H9 (cell line): ENCODE data around the gene CREB3L2. TPM values are rescaled to one million over a fixed set of nuclear protein-coding genes. Genes with fewer than 3 reads are reported as not detected.

Experiments used
- DNase-seq: peaks from one replicate; pipeline ENCODE4 v3.0.0-alpha.2; 2017
- H2AFZ ChIP-seq: one replicate; pipeline ENCODE4 v1.6.1; 2013; ENCODE audit warnings: mild to moderate bottlenecking, low read length, control low read depth, moderate library complexity
- H2AK5ac ChIP-seq: 2 replicates; pipeline ENCODE4 v1.6.1; 2013; ENCODE audit warnings: low read length, control low read depth, mixed read lengths; ENCODE audit not compliant: insufficient read length
- H2BK120ac ChIP-seq: one replicate; pipeline ENCODE4 v1.6.1; 2013; ENCODE audit warnings: low read depth, mild to moderate bottlenecking, low read length, control low read depth, inconsistent platforms; ENCODE audit not compliant: poor library complexity, severe bottlenecking
- H2BK12ac ChIP-seq: 2 replicates; pipeline ENCODE4 v1.6.1; 2013; ENCODE audit warnings: low read length, control low read depth, mixed read lengths, low read depth; ENCODE audit not compliant: insufficient read length
- H2BK15ac ChIP-seq: 2 replicates; pipeline ENCODE4 v1.6.1; 2013; ENCODE audit warnings: low read depth, low read length, control low read depth
- H2BK20ac ChIP-seq: one replicate; pipeline ENCODE4 v1.6.1; 2013; ENCODE audit warnings: low read depth, mild to moderate bottlenecking, low read length, control low read depth, inconsistent platforms; ENCODE audit not compliant: poor library complexity, severe bottlenecking
- H2BK5ac ChIP-seq: 2 replicates; pipeline ENCODE4 v1.6.1; 2013; ENCODE audit warnings: low read length, control low read depth, mixed read lengths; ENCODE audit not compliant: insufficient read length
- H3K14ac ChIP-seq: 2 replicates; pipeline ENCODE4 v1.6.1; 2013; ENCODE audit warnings: low read length, control low read depth; ENCODE audit not compliant: insufficient read depth
- H3K18ac ChIP-seq: 2 replicates; pipeline ENCODE4 v1.6.1; 2013; ENCODE audit warnings: low read depth, mild to moderate bottlenecking, mixed read lengths, low read length, control low read depth; ENCODE audit not compliant: insufficient read length
- H3K23ac ChIP-seq: 2 replicates; pipeline ENCODE4 v1.6.1; 2013; ENCODE audit warnings: low read length, control low read depth, mixed read lengths, low read depth; ENCODE audit not compliant: insufficient read length
- H3K23me2 ChIP-seq: 2 replicates; pipeline ENCODE4 v1.6.1; 2013; ENCODE audit warnings: low read depth, mild to moderate bottlenecking, mixed read lengths, low read length, control low read depth; ENCODE audit not compliant: insufficient read length, poor library complexity, severe bottlenecking
- H3K27ac ChIP-seq: 2 replicates; pipeline ENCODE4 v1.5.1; 2013; ENCODE audit warnings: low read length, control low read depth, mixed read lengths, low read depth; ENCODE audit not compliant: insufficient read length
- H3K27me3 ChIP-seq: 2 replicates; pipeline ENCODE4 v1.6.1; 2013; ENCODE audit warnings: low read length, control low read depth, inconsistent platforms; ENCODE audit not compliant: insufficient read depth
- H3K4ac ChIP-seq: 2 replicates; pipeline ENCODE4 v1.6.1; 2013; ENCODE audit warnings: low read depth, mild to moderate bottlenecking, control low read depth, inconsistent platforms, low read length, moderate library complexity
- H3K4me1 ChIP-seq: 2 replicates; pipeline ENCODE4 v1.6.1; 2013; ENCODE audit warnings: low read length, control low read depth, inconsistent platforms; ENCODE audit not compliant: insufficient read depth
- H3K4me2 ChIP-seq: 2 replicates; pipeline ENCODE4 v1.6.1; 2013; ENCODE audit warnings: low read length, control low read depth, mixed read lengths; ENCODE audit not compliant: insufficient read length, insufficient read depth
- H3K56ac ChIP-seq: 2 replicates; pipeline ENCODE4 v1.6.1; 2013; ENCODE audit warnings: low read depth, mild to moderate bottlenecking, mixed read lengths, low read length, control low read depth; ENCODE audit not compliant: insufficient read length
- H3K79me1 ChIP-seq: 2 replicates; pipeline ENCODE4 v1.6.1; 2013; ENCODE audit warnings: low read depth, mild to moderate bottlenecking, moderate library complexity, low read length, control low read depth, inconsistent platforms; ENCODE audit not compliant: insufficient read depth, poor library complexity, severe bottlenecking
- H3K79me2 ChIP-seq: 2 replicates; pipeline ENCODE4 v1.6.1; 2013; ENCODE audit warnings: low read length, control low read depth, inconsistent platforms; ENCODE audit not compliant: insufficient read depth
- H3K9ac ChIP-seq: 2 replicates; pipeline ENCODE4 v1.6.1; 2013; ENCODE audit warnings: low read length, control low read depth, mixed read lengths; ENCODE audit not compliant: insufficient read length; ENCODE audit errors: extremely low read depth
- H3K9me3 ChIP-seq: one replicate; pipeline ENCODE4 v1.6.1; 2013; ENCODE audit warnings: low read depth, low read length, inconsistent platforms; ENCODE audit not compliant: control insufficient read depth
- H3T11ph ChIP-seq: one replicate; pipeline ENCODE4 v1.6.1; 2013; ENCODE audit warnings: mild to moderate bottlenecking, low read length, control low read depth, inconsistent platforms
- H4K20me1 ChIP-seq: one replicate; pipeline ENCODE4 v1.6.1; 2013; ENCODE audit not compliant: control insufficient read depth, insufficient read length, insufficient read depth
- H4K5ac ChIP-seq: 2 replicates; pipeline ENCODE4 v1.6.1; 2013; ENCODE audit warnings: low read depth, mild to moderate bottlenecking, mixed read lengths, low read length, control low read depth; ENCODE audit not compliant: insufficient read length
- H4K8ac ChIP-seq: replicated peaks from 2 replicates; pipeline ENCODE4 v1.6.1; 2013; ENCODE audit warnings: low read length, control low read depth, mixed read lengths, low read depth; ENCODE audit not compliant: insufficient read length
- H4K91ac ChIP-seq: 2 replicates; pipeline ENCODE4 v1.6.1; 2013; ENCODE audit warnings: low read depth, mild to moderate bottlenecking, moderate library complexity, mixed read lengths, low read length, control low read depth; ENCODE audit not compliant: insufficient read length
- H3K27ac Mint-ChIP-seq, 3 experiments: 2 replicates in 2 of 3; 3 replicates in 1 of 3; pipeline ENCODE4 v1.8.0; 2020 to 2021; ENCODE audit warnings: mixed read lengths in 3 of 3, mild to moderate bottlenecking in 1 of 3, moderate library complexity in 1 of 3
- H3K27me3 Mint-ChIP-seq: 2 replicates; pipeline ENCODE4 v1.8.0; 2021; ENCODE audit warnings: low read depth, mild to moderate bottlenecking, moderate library complexity, mixed read lengths
- H3K36me3 Mint-ChIP-seq, 3 experiments: 2 replicates in 2 of 3; 3 replicates in 1 of 3; pipeline ENCODE4 v1.8.0; 2020 to 2021; ENCODE audit warnings: low read depth in 3 of 3, mixed read lengths in 3 of 3; ENCODE audit not compliant: insufficient read depth in 1 of 3
- H3K4me1 Mint-ChIP-seq, 2 experiments: 2 replicates each; pipeline ENCODE4 v1.8.0; 2020; ENCODE audit warnings: mixed read lengths in 2 of 2
- H3K4me3 Mint-ChIP-seq, 2 experiments: 2 replicates in 1 of 2; 3 replicates in 1 of 2; pipeline ENCODE4 v1.8.0; 2020 to 2021; ENCODE audit warnings: mild to moderate bottlenecking in 2 of 2, mixed read lengths in 2 of 2, moderate library complexity in 1 of 2
- H3K9me3 Mint-ChIP-seq, 2 experiments: 2 replicates in 1 of 2; 3 replicates in 1 of 2; pipeline ENCODE4 v1.8.0; 2020; ENCODE audit warnings: mild to moderate bottlenecking in 2 of 2, mixed read lengths in 2 of 2, moderate library complexity in 1 of 2
- WGBS: extraction: QIAGEN DNeasy Blood & Tissue Kit; methylation state at CpG from one replicate; pipeline ENCODE4 v1.1.7; 2013; ENCODE audit warnings: missing lambda C conversion rate, low lambda C conversion rate, mixed read lengths; ENCODE audit not compliant: insufficient read length; ENCODE audit errors: extremely low coverage; 5-methylcytosine and 5-hydroxymethylcytosine counted together
- total RNA-seq: library from RNA; stranded (reverse); gene quantifications from 2 replicates; pipeline ENCODE4 v1.2.1, GENCODE V29; 2021
- TF ChIP-seq, protein P1 (sequence below): fragments of 200-600 bp; sonication (generic); conservative IDR thresholded peaks from 3 replicates; pipeline ENCODE4 v1.8.0; 2021; ENCODE audit warnings: antibody characterized with exemption, mild to moderate bottlenecking

CREB3L2 gene
- total RNA-seq, 1 experiment from 2014 or later = 60.7 TPM

DNA sequence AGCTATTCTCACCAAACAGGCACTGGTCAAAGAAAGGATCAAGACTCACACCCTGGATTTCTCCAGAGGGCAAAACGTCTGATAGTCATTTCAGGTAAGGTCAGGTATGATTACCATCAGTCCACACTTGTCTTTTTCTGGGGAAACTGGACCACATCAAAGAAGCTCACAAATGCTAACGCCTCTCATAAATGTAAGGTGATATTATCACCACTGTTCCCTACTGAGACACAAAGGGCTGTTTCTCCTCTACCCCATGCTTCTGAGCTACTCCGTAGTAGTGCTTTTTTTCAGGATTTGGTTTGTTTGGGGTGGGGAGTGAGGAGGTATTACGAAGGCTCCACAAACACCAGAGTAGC lies 51.6 kb downstream of the CREB3L2 start:
- DNase-seq = no peak
- Histone ChIP-seq H2AFZ (no peak overlapping the region), H3K23ac (no peak overlapping the region), H3K9ac (no peak overlapping the region), H3K4ac (no peak overlapping the region), H4K8ac (no peak overlapping the region), H4K91ac (no peak overlapping the region), H3K4me2 (no peak overlapping the region), H3K79me2 (peaks cover 4% of the 10 kb centered on the region; the same call in 1 of the 2 replicates), H3K4me1 (peaks cover 9% of the 10 kb centered on the region; the same call in 1 of the 2 replicates), H2BK15ac (no peak overlapping the region), H3K27me3 (no peaks in the 10 kb centered on the region), H2BK20ac (no peak overlapping the region), H3K56ac (no peak overlapping the region), H4K5ac (no peak overlapping the region), H3K27ac (no peak overlapping the region), H2AK5ac (no peak overlapping the region), H4K20me1 (no peaks in the 10 kb centered on the region), H2BK120ac (no peak overlapping the region), H3K18ac (no peak overlapping the region), H2BK12ac (no peak overlapping the region), H3K79me1 (no peaks in the 10 kb centered on the region), H2BK5ac (no peak overlapping the region), H3K9me3 (no peaks in the 10 kb centered on the region), H3T11ph (no peak overlapping the region), H3K14ac (no peak overlapping the region), H3K23me2 (no peaks in the 10 kb centered on the region)
- peak overlapping the region in 2 of 3 experiments; percentile 23 to 49; a peak in 3 of 7 replicates for H3K27ac Mint-ChIP-seq
- H3K27me3 Mint-ChIP-seq = no peaks in the 10 kb centered on the region
- TF ChIP-seq, protein P1, sequence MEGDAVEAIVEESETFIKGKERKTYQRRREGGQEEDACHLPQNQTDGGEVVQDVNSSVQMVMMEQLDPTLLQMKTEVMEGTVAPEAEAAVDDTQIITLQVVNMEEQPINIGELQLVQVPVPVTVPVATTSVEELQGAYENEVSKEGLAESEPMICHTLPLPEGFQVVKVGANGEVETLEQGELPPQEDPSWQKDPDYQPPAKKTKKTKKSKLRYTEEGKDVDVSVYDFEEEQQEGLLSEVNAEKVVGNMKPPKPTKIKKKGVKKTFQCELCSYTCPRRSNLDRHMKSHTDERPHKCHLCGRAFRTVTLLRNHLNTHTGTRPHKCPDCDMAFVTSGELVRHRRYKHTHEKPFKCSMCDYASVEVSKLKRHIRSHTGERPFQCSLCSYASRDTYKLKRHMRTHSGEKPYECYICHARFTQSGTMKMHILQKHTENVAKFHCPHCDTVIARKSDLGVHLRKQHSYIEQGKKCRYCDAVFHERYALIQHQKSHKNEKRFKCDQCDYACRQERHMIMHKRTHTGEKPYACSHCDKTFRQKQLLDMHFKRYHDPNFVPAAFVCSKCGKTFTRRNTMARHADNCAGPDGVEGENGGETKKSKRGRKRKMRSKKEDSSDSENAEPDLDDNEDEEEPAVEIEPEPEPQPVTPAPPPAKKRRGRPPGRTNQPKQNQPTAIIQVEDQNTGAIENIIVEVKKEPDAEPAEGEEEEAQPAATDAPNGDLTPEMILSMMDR = no peak
- H3K36me3 Mint-ChIP-seq = peaks cover 0 to 5% (median 0%) of the 10 kb centered on the region in 3 experiments; a peak in 1 of 7 replicates
- no CpG with 5 or more reads among the region's 4 CpGs for WGBS
- H3K9me3 Mint-ChIP-seq = no peaks in the 10 kb centered on the region
- H3K4me1 Mint-ChIP-seq = peaks cover 41 to 53% of the 10 kb centered on the region in 2 experiments
- H3K4me3 Mint-ChIP-seq = no peak overlapping the region
